ENCODE data around the gene CASP8. TPM values are rescaled to one million over a fixed set of nuclear protein-coding genes. Genes with fewer than 3 reads are reported as not detected.

The CASP8 gene
- total and polyA plus RNA-seq, 3 donors from 2014 or later = 7.4 to 12.5 (median 9.1) TPM

DNA sequence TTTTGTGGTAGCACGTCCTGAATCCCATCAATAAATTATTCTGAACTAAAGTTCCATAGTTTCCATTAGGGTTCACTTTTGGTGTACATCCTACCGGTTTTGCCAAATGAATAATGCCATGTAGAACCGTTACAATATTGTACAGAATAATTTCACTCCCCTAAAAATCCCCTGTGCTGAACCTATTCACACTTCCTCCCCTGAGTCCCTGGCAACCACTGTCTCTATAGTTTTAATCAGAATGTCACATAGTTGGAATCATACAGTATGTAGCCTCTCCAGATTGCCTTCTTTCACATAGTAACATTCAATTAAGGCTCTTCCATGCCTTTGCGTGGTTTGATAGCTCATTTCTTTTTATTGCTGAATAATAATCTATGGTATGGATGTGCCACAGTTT lies 9.6 kb upstream of the CASP8 start:
- Histone ChIP-seq H3K4me3 (no peak overlapping the region), H3K4me1 (no peaks in the 10 kb centered on the region), H3K27me3 (no peaks in the 10 kb centered on the region), H3K36me3 (ENCODE audit: low read depth, missing control alignments) (no peaks in the 10 kb centered on the region), H3K27ac (no peak overlapping the region), H3K9me3 (no peaks in the 10 kb centered on the region)
- DNase-seq = no peak
- intact Hi-C loops (cut with DNase I; ENCODE audit: low total_unique reads) = no loop called here
- 86 to 97% methylated on average over 4 of the region's 4 CpGs for WGBS, 2 donors
- TF ChIP-seq, protein P1, sequence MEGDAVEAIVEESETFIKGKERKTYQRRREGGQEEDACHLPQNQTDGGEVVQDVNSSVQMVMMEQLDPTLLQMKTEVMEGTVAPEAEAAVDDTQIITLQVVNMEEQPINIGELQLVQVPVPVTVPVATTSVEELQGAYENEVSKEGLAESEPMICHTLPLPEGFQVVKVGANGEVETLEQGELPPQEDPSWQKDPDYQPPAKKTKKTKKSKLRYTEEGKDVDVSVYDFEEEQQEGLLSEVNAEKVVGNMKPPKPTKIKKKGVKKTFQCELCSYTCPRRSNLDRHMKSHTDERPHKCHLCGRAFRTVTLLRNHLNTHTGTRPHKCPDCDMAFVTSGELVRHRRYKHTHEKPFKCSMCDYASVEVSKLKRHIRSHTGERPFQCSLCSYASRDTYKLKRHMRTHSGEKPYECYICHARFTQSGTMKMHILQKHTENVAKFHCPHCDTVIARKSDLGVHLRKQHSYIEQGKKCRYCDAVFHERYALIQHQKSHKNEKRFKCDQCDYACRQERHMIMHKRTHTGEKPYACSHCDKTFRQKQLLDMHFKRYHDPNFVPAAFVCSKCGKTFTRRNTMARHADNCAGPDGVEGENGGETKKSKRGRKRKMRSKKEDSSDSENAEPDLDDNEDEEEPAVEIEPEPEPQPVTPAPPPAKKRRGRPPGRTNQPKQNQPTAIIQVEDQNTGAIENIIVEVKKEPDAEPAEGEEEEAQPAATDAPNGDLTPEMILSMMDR (IDR thresholded peaks at IDR 0.05) = no peak
- TF ChIP-seq POLR2A (IDR thresholded peaks at IDR 0.05) = no peak

DNA sequence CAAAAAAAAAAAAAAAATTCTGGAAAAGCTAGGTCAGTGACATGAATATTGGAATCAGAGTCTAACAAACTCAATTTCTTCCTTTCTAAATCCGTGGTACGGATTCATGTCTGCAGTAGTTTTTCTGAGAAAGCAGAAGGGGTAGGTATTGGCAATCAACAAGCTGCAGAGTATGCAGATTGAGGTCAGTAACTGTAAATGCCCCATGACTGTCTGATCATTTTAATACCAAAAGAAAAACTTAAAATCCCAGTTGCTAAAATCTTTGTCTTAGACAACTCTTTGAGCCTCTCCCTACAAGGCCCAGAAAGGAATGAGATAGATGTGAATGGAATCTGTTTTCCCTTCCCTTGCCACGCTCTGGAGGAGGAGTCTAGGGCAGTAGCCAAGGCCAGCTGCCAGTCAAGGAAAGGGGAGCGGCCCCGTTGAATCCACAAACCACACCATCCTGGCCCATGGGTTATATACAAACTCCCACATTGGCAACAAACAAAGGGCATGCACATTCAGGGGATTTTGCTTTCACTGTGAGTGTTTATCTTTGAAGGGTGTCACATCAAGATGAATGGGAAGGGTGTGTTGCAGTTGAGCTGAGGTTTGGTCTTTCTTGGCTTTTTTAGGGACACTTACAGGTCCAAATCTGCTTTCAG lies 6.1 kb upstream of the CASP8 start:
- H3K27ac ChIP-seq = no peak overlapping the region

DNA sequence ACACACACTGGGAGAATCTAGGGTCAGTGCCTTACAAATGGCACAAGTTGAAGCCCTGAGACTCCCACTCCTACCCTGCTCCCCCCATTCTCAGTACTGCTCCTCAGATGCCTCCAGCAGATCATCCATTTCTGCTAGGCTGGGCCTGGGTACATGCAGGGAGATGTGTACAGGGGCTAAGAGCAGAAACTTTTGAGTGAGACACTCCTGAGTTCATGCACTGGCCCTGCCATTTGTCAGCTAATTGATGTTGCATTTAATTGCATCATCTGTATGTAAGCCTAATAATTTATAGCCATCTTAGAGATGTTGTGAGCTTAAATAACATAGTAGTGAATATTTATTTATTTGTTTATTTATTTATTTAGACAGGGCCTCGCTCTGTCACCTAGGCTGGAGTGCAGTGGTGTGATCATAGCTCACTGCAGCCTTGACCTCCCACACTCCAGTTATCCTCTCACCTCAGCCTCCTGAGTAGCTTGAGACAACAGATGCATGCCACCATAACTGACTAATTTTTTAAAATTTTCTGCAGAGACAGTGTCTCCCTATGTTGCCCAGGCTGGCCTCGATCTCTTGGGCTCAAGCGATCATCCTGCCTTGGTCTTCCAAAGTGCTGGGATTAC lies 4.8 kb upstream of the CASP8 start:
- no peak for DNase-seq
- no peaks in the 10 kb centered on the region for H3K36me3 ChIP-seq (ENCODE audit: low read depth, missing control alignments)
- TF ChIP-seq, protein P1 (IDR thresholded peaks at IDR 0.05) = no peak
- no peak for TF ChIP-seq POLR2A (IDR thresholded peaks at IDR 0.05)
- peaks cover 5% of the 10 kb centered on the region for H3K4me1 ChIP-seq
- WGBS, 2 donors = 92 to 93% methylated on average over 3 of the region's 3 CpGs
- H3K27me3 ChIP-seq = no peaks in the 10 kb centered on the region
- H3K9me3 ChIP-seq = no peaks in the 10 kb centered on the region
- no peak overlapping the region for H3K4me3 ChIP-seq
- intact Hi-C loops (cut with DNase I; ENCODE audit: low total_unique reads) = no loop called here
- H3K27ac ChIP-seq = no peak overlapping the region

More for the DNA sequence above, 6.1 kb upstream of the CASP8 start:
- DNase-seq = no peak
- H3K9me3 ChIP-seq = no peaks in the 10 kb centered on the region
- H3K36me3 ChIP-seq (ENCODE audit: low read depth, missing control alignments) = no peaks in the 10 kb centered on the region
- intact Hi-C loops (cut with DNase I; ENCODE audit: low total_unique reads) = no loop called here
- H3K4me1 ChIP-seq = peaks cover 5% of the 10 kb centered on the region
- 55 to 83% methylated on average over 5 of the region's 5 CpGs for WGBS, 2 donors
- no peak for TF ChIP-seq POLR2A (IDR thresholded peaks at IDR 0.05)
- TF ChIP-seq, protein P1 (IDR thresholded peaks at IDR 0.05) = no peak
- no peak overlapping the region for H3K4me3 ChIP-seq
- H3K27me3 ChIP-seq = no peaks in the 10 kb centered on the region

DNA sequence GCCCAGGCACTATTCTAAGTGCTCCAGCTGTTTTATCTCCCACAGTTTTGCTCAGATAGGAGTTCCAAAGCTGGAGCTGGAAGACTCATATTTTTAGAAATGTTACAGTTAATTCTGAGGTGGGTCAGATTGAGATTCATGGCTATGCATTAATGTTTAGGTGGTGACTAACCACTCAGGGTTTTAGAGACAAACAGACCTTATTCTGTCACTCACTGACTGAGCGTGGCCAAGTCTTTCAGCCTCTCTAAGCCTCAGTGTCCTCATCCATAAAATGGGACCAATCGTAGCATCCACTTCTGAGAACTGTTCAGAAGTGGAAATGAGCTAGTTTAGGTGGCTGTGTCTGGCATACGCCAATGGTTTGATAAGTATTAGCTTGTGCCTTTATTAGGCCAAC lies 4.3 kb upstream of the CASP8 start:
- H3K27me3 ChIP-seq = no peaks in the 10 kb centered on the region
- WGBS, 2 donors = 90 to 100% methylated on average over 3 of the region's 3 CpGs
- no peak for DNase-seq
- H3K9me3 ChIP-seq = no peaks in the 10 kb centered on the region
- no peak overlapping the region for H3K27ac ChIP-seq
- peaks cover 5% of the 10 kb centered on the region for H3K4me1 ChIP-seq
- intact Hi-C loops (cut with DNase I; ENCODE audit: low total_unique reads) = no loop called here
- no peaks in the 10 kb centered on the region for H3K36me3 ChIP-seq (ENCODE audit: low read depth, missing control alignments)
- TF ChIP-seq, protein P1 (IDR thresholded peaks at IDR 0.05) = no peak
- TF ChIP-seq POLR2A (IDR thresholded peaks at IDR 0.05) = no peak
- H3K4me3 ChIP-seq = no peak overlapping the region

Measured in testis (tissue), 3 donors.